ENCODE measurements around the gene NDEL1.

The NDEL1 gene

DNA sequence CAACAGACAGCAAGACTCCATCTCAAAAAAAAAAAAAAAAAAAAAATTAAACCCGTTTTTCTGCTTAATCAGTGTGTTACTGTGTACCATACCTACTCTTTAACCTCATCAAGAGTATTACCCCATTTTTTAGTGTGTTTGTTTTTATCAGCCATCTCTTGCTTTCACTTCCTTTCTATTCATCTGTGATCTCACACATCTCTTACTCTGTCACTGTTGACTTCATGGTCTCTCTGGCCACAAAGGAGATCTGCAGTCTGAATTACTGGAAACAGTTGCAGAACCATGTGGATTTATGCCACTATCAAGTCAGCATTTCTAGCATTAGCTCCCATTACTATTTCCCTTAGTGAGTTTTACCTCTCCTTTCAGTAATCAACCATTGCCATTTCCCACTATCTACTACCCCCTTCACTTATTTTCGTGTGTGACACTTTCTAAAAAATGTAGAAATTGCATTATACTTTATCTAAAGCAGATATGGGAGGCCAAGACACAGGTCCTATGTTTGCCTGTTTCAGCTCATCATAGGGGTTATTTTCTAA lies 20.1 kb downstream of the NDEL1 start:
- no peak for DNase-seq (ENCODE audit: low read depth in 2 of 2)

DNA sequence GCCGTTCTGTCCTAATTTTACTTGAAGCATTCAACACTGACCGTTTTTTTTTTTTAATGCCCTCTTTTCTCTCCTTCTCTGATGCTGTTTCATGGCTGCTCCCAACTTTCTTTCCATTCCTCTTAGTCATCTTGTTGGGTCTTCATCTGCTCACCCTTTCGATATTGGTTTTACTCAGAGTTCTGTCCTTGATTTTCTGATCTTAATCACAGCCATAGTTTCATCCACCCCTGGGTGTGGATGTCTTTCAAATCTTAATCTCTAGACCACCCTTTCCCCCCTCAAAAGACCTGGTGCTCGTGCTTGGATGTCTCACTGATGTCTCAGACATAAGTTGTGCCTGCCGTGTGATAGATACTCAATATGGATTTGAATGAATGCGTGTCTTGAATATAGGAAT lies 22.4 kb downstream of the NDEL1 start:
- DNase-seq (ENCODE audit: low read depth in 2 of 2): no peak

DNA sequence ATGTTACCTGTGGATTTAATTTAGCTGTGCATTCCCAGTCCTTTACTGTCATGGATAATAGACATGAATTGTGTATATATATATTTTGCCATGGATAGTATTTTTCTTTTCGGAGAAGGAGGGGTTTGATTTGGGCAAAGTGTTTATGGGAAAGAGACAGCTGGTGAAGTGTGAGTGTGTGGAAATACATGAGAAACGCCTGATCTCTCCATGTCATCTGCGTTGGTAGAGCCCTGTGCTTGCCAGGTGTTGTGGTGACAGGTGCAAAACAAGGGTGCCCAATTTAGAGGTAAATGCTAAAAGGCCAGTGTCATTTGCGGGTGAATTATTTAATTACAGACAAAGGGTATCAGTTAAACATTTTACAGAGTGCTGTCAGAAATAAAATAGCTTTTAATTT lies 23.4 kb downstream of the NDEL1 start:
- DNase-seq (ENCODE audit: low read depth in 2 of 2): no peak

DNA sequence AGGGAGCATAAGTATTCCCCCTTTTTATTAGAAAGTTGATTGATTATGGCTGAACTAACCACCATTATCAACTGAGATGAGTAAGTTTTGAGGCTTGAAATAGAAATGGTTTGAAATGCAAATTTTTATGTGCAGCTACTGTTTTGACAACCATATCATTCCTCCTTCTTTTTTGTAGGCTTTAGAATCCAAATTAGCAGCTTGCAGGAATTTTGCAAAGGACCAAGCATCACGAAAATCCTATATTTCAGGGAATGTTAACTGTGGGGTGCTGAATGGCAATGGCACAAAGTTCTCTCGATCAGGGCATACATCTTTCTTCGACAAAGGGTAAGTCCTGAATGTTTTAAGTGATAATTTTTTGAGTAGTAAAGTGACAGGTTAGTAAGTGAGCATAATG lies 24.1 kb downstream of the NDEL1 start:
- DNase-seq (ENCODE audit: low read depth in 2 of 2): no peak

DNA sequence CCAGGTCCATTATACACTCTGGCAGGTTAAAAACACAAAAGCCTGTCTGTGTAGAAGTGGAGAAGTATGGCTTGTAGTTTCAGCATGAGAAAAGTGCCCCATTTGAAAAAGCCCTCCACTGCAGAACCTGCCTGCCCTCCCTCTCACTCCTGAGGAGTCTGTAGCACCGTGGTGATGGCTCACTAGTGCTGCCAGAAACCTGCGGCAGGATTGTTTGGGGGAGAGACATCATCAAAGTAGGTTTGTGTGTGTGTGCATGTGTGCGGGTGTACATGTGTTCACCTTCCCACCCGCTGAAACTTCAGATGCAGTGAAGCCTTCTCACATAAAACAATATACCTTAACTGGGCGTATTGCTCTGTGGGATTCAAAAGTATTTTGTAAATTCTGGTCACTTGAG lies 26.9 kb downstream of the NDEL1 start:
- DNase-seq (ENCODE audit: low read depth in 2 of 2): no peak

DNA sequence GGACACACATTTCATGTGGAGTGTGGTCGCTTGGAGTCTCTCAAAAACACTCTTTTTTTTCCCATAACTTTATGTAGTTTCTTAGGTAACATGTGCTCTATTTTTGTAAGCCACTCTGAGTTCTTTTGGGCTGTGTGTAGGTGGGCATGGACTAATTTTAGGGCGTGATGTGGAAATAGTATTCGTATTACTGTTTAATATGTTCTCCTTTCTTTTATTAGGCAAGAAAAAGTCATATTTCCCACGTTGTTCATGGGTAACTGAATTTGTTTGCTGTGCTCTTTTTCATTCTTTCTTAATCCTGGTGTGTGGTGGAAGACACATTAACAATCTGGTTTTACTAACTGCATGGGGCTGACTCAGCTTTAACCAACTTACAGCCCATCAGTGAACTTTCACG lies 27.4 kb downstream of the NDEL1 start:
- peak; percentile 37 to 56 for DNase-seq (ENCODE audit: low read depth in 2 of 2)

DNA sequence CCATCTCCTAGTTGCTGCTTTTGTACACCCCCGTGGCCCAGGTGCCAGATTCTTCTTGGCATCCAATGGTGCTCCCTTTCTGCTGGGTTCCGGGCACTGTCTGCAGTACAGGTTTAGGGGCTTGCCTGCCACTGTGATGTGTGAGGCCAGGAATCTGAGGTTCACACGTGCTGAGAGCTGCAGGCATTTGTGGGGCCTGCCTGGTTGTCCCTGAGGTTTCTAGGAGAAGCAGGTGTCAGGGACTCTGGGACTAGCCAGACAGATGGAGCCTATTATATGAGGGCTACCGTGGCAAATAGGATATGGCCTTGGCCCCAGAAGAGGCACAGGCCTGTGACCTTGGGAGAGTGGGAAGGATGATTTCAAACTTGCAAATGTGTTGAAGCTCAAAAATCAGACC lies 29.3 kb downstream of the NDEL1 start:
- no peak for DNase-seq (ENCODE audit: low read depth in 2 of 2)

DNA sequence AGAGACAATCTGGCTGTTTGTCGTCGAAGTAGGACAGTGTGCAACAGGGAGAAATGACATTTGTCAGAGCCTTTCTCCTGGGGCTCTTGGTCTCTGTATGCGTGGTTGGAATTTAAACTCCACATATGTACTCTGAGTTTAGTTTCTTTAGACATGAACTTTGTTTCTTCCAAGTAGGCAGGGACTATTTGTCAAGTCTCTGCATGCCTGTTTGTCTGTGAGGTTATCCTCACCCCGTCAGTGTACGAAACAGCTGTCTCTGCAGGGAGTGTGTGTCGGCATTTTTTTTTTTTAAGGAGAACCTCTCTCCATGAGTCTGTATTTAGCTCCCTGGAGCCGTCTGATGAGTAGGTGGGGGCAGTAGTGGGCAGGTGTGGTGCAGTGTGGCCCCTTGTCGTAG lies 29.7 kb downstream of the NDEL1 start:
- DNase-seq (ENCODE audit: low read depth in 2 of 2): no peak

DNA sequence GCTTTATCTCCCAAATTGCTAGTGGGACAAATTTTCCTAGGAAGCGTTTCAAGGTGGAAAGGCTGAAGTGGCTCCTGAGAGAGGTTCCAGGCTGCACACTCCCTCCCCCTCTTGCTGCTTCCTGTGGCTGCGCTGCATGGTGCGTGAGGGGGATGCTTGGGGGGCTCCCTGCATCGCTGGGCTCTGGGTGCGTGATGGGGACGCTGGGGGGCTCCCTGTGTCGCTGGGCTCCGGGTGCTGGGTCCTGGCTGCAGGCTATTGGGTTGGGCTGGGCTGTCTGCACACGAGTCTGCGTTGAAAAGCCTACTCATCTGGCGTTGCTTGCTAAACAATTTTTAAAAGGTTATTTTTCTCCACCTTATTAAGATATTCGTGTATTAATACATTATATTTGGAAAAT lies 30.1 kb downstream of the NDEL1 start:
- DNase-seq (ENCODE audit: low read depth in 2 of 2): no peak

DNA sequence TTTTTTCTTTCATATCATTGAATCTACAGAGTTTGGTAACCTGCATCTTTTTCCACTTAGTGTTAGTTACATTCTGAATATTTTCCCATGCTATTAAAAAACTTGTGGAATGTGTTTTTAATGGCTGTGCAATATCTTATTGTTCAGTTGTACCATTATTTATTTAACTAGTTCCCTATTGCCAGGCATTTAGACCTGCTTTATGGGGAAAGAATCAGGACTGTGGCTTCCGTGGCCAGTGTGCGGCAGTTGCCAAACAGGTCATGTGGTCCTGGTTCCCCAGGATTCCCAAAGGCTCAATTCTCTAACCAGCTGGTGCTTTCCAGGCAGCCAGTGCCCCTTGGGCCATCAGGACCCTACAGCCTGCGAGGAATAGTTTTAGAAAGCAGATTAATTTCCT lies 30.8 kb downstream of the NDEL1 start:
- peak; percentile 55 to 59 for DNase-seq (ENCODE audit: low read depth in 2 of 2)

DNA sequence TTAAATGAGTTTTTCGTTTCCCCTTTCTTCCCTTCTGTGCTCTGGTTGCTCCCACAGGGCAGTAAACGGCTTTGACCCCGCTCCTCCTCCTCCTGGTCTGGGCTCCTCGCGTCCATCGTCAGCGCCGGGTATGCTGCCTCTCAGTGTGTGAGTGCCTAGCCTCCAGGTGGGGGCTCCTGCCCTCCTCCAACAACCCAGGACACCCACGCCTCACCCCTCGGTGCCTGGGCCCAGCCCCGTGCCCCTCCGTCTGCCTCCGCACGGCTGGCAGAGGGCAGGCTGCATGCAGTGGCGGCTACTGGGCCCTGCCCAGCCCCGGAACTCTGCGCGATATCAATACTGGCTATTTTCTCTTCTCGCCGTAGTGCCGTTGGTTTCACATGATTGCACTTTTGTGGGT lies 31.2 kb downstream of the NDEL1 start:
- no peak for DNase-seq (ENCODE audit: low read depth in 2 of 2)

DNA sequence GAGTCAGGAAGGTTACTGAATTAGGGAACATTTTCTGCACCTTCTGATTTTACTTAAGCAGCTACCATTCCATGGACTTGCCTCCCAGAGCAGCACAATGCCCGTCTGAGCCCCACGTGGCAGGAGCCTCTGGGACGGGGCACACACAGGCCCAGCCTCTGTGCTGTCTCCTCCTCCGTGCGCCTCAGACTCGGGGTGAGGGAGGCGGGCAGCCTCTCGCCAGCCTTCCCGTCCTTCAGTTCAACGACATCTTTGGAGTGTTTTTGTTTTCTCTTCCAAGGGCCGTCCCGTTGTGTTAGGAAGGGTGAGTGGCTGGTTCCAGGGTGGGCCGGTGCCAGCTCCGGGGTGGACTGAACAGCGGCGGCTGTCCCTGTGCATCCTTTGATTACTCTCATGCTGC lies 31.8 kb downstream of the NDEL1 start:
- no peak for DNase-seq (ENCODE audit: low read depth in 2 of 2)

DNA sequence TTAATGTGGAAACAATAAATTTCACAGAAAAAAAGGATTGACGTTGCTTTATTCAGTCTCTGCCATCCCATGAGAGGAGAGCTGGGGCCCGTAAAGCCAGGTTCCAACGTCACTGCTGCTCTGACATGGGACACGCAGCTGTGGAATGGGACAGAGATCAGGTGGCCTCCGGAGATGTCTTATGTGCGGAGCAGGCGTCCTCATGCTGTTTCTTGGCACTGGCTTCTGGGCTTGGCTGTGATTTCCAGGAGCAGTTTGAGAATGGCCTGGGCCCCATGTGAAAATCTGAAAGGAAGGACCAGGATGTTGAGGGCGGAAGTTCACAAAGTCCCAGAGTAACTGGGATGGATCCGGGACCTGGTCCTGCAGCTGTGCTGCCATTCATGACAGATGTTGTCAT lies 32.4 kb downstream of the NDEL1 start:
- no peak for DNase-seq (ENCODE audit: low read depth in 2 of 2)

DNA sequence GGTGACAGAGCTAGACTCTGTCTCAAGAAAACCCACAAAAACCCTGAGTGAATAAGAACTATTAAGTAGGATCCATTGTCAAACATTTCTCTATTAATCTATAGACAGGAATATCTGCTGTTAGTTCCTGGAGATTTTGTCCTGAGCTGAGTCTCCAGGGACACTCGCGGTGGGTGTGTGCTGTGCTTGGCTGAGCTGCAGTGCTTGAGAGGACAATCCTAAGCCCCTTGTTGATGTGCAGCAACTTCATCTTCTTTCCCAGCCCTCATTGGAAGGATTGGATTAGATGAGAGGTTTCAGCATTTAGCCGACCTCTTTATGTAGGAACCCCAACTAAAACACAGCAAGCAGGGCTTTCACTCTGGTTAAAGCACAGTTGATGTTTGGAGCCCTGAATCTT lies 33.3 kb downstream of the NDEL1 start:
- no peak for DNase-seq (ENCODE audit: low read depth in 2 of 2)

DNA sequence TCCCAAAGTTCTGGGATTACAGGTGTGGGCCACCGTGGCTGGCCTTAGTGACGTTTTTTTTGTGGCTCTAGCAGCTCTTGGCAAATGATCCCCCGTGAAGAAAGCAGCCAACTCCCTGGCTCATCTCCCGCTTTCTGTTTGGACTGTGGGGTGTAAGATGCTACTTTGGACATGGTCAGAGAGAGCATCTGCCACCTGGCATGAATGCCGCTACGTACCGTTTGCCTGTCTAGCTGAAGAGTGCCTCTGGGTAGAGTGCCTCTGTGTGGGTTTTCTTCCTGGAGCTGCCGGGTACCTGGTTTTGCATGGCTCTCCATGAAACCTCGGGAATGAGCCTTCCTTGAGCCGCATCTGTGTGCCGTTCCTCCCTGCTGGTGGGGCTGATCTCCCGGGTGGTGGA lies 34.3 kb downstream of the NDEL1 start:
- DNase-seq (ENCODE audit: low read depth in 2 of 2): no peak

DNA sequence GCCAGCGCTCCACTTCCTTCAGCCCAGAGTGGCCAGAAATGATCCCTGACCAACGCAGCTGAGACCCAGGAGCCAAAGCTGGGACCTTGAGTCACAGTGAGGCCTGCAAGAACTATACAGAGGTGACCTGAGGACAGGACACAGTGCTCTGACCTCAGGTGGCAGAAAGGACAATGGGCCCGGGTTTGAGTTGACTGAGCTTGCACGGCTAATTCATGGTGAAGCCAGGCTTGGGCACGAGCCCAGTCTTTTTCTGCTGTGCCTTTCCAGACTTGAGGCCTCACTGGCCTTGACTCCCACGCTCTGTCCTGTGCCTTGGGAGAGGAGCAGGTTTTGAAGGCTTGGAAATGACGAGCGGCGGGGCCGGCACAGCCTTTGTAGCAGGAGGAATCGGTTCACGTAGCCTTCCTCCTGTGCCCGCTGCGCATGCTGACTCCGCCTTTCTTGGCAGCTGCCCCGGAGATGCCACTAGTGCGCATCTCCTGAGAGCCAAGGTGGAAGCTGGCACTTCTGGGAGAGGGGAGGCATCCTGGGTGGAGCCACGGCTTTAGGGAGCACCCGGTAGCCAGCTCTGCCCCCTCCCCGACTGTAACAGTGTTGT lies 34.9 kb downstream of the NDEL1 start:
- no peak for DNase-seq (ENCODE audit: low read depth in 2 of 2)

DNA sequence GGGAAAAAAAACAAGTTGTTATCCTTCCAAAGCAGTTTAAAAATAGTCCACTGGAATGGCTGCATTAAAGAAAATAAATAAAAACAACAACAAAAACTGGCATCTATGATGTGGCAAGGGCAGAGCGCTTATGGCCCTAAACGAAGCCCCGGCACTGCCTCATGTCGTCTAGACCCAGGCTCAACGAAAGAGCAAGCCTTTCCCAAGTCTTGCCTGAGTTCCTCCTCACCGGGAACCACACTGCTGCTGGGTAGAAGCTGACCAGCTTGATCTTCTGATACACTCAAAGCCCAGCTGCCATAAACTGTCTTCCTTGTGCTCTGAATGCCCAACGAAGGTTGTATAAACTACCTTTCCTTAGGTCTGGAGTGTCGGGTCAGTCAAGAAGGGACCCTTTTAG lies 37.0 kb downstream of the NDEL1 start:
- no peak for DNase-seq (ENCODE audit: low read depth in 2 of 2)

DNA sequence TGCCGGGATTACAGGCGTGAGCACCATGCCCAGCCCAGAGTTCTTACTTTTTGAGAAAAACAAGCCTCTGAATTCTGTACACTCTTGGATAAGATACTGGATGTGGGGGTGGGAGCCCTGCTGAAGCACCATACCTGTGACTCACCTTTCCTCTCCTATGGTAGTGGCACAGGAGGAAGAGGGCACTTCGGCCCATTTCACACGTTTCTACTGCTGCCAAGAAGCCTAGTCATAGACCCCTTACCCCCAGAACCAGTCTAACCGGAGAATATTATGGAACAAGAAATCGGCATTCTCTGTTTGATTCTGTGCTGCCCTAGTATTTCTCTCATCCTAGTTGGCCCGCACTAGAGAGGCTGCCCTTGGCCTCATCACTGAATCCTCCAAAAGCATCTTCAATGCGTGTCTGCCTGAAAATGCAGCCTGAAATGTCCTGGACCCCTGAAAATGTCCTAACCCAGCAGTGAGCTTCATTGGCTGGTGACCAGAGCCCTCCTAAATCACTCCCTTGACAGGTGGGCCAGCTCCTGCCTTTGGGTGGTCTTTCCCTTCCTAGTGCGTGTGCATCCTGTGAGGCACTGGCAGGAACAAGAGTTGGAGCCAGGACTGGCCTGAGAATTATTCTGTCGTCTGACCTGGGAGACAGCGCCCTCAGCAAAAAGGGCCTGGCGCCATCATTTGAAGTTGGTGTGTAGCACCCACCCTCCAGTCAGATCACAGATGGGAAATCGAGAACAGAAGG lies 37.9 kb downstream of the NDEL1 start:
- no peak for DNase-seq (ENCODE audit: low read depth in 2 of 2)

DNA sequence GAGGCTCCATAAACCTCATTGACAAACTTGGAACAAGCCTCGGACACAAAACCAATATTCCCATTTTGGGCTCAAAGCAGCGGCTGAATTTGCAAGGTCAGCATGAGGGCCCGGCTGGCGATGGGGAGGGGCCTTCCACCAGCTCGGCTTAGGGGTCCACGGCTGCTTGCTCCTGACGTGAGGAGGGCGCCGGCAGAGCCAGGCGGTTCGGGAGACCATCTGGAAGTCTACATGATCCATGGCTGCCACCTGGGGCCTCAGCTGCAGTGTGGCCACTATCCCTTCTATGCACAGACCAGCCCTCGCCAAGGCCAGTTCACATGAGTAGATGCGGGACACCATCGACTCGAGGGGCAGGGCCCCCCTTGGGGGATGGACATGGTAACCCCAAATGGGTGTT lies 39.1 kb downstream of the NDEL1 start:
- DNase-seq (ENCODE audit: low read depth in 2 of 2): no peak

DNA sequence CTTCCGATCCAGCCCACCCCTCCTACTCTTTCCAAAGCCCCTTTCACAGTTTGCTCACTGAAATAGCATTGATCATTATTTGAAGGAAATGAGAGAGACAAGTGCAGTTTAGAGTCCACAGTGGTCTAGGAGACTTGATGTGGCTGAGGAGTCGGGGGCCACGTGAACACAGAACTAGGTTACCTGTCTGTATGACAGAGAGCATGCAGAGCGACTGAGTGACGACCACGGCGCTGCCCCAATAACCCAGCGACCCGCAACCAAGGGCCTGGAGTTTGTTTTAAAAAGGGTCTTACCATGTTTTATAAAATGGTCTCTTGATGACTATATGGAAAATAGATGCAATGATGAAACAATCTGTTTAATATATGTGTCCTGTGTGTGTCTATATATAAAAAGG lies 39.5 kb downstream of the NDEL1 start:
- no peak for DNase-seq (ENCODE audit: low read depth in 2 of 2)

DNA sequence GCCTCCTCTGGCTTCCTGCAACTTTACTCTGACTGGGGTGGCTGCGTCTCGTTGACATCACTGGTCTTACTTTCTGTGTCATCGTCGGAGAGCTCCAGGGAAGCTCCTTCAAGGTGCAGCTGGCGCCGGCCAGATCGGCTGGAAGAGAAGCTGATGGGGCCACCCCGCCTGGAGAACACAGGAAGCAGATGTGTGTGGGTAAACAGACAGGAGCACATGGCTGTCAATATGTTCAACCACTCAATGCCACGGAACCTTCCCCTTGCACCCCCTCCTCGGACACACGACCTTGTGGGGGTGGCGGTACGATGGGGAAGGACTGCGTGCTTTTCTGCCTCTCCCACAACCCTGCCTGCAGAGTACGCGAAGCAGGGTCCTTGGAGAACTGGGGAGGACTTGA lies 40.1 kb downstream of the NDEL1 start:
- no peak for DNase-seq (ENCODE audit: low read depth in 2 of 2)

DNA sequence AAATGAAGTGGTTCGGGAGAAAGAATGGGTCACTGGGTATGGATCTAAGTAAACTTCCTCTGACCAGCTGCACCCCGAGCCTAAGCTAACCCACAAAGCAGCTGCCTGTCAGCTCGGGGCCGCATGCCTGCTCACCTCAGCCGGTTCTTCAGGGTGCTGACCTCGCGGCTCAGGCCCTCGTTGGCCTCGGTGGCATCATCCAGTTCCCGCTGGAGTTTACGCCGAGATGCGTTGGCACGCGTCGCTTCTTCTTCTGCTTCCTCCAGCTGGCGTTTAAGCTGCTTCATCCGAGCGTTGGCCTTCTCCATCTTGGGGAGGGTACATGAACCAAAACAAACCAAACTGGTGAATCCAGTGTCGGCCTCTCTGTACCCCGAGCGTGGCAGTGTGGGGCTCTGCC lies 41.1 kb downstream of the NDEL1 start:
- DNase-seq (ENCODE audit: low read depth in 2 of 2): no peak

DNA sequence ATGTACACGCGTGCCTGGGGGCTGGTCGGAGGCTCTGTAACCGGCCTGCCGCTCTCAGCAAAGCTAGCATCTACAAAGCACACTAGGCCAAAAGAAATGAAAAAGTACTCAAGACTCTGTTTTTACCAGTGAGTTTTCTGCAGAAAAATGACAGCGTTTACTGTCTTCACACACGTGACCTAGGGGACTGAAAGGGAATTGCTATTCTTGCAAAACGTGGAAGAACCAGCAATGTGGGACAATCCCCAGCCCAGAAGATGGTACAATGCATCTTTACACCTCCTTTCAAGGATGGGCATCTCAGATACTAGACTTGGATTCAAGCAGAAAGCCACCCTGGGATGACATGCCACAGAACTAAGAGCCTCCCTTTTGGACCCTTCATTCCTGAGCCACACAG lies 41.5 kb downstream of the NDEL1 start:
- DNase-seq (ENCODE audit: low read depth in 2 of 2): no peak

Data from fibroblast of skin of left quadriceps (primary cell).